GM18502 (cell line): Measurements from ENCODE around the gene CCL20.
"Not testable (repeated sequence)": the region's sequence is repeated elsewhere in the genome, so short reads cannot be mapped to it uniquely, and the experiment has no call there.

ENCODE experiments used
- ATAC-seq: cut with Tn5 transposase; IDR thresholded peaks from one replicate; pipeline ENCODE4 v1.9.1; 2021; ENCODE audit warnings: mild to moderate bottlenecking; ENCODE audit not compliant: unreplicated experiment, poor library complexity

Gene CCL20, protein sequence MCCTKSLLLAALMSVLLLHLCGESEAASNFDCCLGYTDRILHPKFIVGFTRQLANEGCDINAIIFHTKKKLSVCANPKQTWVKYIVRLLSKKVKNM

DNA sequence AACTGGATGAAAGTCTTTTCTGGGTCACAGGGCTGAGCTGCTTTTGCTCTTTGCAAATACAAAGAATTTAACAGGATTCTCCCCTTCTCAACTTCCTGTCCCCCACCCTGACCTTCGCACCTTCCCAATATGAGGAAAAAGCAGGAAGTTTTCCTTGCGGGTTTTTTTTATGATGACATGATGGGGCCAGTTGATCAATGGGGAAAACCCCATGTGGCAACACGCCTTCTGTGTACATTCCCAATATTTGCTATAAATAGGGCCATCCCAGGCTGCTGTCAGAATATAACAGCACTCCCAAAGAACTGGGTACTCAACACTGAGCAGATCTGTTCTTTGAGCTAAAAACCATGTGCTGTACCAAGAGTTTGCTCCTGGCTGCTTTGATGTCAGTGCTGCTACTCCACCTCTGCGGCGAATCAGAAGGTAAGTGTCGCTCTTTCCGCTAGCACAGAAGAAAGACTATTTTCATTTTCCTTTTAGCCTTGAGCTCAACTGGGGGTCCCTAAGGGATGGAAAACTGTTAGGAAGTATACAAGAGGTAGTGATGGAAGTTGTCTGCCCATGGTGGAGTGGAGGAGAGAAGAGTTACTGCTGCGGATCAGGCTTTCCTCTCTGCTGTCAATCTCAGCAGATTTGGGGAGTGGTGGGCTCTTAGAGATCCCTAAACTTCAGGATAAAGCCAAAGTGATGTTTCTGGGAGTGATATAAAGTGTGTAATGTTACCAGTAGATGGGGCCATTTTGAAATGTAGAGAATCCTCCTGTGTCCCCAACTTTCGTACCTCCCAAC lies at the start of gene CCL20:
TSS of gene CCL20 (plus strand) at position 281 of the 792 bp plus-strand sequence. CDS start at position 351, 70 bp downstream.
- ATAC-seq: no peak

DNA sequence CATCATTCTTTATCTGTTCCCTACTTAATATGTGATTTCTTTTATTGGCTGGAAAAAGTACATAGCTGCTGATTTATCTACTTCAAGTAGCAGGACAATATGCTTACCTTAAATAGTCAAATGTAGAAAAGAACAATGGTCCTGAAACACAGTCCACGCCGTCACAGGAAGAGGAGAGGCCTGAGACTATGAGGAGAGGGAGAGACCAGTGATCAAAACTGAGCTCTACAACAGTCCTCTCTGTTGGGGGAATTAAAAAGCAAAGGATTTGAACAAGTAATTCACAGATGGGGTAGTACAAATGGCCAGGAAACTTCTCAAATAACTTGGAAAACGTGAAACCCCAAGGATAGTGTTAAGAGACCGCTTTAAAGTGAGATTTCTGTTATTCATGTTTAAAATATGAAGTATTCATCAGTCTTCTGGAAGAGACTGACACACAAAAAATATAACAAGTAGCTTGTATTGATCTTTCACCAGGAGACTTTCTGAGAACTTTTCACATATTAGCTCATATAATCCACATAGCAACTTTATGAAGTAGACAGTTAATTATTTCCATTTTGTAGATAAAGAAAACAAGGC lies 47.8 kb upstream of the CCL20 start:
- ATAC-seq: peak; percentile 18

DNA sequence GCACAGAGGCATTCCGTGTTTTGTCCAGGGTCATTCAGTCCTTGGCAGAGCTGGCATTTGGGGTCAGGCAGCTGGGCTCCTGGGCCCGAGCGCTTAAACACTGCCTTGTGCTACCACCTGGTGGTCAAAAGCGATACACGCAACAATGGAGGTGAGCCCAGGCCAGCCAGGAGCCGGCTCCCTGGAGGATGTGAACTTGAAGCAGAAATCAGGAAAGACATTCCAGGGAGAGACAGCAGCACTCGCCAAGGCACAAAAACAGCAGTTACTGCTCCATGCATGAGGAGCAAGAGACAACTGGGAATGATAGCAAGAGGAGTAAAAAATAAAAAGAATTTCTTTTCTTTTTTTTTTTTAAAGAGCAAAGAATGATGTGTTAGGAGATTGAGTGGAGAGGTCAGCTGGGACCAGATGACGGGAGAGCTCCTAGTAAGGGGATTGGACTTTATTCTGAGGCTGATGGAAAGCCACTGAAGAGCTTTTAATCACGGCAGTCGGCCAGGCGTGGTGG lies 47.2 kb upstream of the CCL20 start:
- peak; percentile 99 for ATAC-seq

DNA sequence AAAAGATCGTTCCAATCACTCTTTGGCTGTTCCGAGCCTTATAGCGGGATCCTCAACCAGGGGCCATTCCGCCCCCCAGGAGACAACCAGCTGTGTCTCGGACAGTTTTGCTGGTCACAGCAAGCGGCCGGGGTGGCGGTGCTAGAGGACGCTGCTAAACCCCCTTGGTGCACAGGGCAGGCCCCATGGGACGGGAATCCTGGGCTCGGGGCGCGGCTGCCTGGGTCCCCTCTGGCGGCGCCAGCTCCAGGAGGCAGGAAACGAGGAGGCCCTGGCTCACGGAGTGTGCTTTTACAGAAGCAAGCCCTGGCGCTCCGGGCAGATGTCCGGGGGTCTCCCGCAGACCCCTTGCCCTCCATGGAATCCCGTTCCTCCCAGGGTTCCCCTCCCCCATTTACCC lies 45.8 kb upstream of the CCL20 start:
- no peak for ATAC-seq

DNA sequence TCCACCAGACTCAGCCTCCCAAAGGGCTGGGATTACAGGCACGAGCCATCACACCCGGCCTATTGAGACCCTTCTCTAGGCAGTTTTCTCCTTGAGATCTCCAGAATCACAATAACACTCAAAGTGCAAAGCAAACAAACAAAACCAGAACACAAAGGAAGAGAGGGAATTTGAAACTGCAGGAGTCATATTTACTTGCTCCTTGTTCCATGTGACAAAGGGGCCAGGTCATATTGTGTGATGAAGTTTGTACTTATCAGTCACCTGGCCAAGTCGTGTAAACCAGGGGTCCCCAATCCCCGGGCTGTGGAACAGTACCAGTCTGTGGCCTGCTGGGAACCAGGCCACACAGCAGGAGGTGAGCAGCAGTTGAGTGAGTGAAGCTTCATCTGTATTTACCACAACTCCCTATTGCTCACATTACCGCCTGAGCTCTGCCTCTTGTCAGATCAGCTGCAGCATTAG lies 41.4 kb upstream of the CCL20 start:
- no peak for ATAC-seq

DNA sequence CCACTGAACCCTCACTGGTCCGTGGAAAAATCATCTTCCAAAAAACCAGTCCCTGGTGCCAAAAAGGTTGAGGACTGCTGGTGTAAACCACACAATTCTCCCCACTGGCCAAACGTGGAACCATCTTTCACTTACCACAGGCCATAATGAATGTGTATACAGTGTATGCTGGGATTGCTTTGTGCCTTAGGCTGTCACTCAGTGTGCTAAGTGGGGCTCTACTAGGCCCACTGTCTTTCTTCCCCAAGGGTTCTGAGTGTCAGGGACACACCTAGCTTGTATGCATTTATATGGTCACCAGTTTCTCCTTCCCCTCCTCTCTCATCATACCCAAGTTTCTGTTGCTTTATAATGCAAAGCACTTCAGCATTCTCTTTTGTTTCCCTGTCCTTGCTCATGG lies 40.7 kb upstream of the CCL20 start:
- no peak for ATAC-seq

DNA sequence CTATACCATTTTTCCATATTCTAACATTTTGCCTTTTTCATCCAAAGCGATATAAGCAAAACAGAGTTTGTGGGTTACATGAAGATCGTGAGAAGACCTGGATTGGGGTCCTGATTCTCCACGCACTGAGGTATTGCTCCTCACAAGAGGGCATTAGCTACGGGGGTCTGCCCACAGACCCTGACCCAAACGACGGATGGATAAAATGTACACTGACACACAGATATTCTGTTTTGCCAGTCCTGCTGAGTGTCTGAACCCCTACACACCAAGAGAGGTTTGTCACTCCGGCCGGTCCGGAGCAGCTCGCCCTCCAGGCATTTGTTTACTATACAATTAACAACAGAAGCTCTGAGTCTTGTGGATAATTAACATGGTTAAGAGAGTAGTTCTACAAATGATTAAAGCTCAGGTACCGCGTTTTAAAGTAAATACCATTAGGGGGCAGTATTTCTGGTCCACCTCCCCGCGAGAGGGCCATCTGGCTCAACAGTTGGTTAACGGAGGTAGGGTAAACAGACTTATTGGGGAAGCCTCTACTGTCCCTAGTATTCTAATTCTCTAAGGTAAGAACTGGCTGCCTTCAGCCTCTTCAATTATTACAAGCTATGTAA lies 39.5 kb upstream of the CCL20 start:
- ATAC-seq: peak; percentile 67

DNA sequence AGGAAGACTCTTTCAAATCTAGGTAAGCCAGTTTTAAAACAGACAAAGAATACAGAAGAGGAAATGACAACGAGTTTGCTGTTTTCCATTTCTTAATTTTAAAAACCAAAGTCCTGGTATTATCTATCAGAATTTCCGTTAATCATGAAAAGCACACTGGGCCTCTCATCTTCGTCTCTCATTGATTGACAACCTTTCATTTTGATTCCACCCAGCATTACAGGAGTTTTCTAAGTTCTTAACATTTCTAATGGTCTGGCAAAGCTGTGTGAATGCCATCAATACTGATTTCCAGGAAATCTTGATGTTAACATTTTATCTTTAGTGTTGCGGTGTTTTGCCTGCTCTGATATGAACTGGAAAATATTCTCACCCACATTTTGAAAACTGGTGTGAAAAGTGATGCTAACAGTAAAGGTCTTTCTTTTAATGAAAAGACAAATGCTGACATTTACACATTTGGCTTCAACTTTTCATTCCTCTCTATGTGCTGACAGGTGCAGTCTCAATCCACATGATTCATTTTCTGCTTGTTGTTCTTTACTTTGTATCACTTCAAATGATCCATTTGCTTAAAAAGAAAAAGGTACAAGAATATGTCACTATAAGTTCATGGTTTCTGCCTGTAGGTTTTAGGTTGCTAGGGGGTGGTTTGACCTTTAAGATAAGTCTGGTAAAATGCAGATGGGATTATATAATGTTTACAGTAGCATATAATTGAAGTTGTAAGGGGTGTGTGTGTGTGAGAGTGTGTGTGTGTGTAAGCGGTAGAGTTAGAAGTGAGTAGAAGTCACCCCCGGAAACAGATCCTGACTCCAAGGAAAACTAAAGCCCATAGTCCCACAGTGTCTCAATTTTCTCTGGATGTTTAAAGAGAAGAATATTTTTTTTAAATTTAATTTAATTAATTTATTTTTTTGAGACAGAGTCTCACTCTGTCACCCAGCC lies 38.5 kb upstream of the CCL20 start:
- no peak for ATAC-seq

DNA sequence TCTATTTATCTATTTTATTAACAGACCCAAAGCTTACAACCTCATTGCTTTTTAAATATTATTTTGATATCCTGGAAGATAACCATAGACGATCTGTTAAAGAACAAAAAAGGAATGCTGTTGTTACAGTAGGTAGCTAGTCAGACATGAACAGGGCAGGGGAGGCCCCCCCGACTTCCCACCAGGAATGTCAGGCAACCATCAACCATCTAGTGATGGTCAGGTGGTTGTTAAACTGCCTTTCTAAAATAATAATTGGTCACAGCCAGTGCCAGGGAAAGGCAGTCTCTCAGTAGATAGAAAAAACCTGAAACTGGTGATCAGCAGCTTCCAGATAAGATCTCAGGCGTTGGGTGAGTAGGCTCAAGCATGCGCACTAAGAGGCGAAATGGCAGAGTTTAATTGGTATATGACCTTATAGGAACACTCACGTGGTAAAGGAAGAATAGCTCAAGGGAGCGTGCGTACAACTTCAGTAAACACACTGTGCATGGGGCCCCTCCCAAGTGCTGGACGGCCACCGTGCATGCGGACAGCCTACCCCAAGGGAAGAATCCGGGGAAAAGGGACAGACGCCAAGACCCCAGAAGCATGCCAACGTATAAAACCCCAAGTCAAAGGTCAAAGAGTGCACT lies 32.5 kb upstream of the CCL20 start:
- no peak for ATAC-seq

DNA sequence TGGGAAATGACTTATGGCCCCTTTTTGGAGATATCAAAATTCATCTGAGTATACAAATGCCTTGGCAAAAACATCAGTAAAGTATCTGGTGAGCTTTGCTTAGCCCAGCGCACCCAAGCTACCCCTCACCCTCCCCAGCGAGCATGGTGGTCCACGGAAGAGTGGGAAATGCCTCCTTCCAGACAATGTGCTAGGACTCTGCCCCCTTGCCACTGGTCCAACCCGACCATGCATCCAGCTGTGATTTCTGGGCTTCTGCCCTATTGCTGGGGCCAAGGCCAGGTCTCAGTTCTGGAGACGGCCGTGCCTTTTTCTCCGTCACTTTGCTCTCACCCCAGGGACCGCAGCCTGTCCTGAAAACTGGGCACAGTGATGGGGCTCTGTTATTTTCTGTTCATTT lies 31.8 kb upstream of the CCL20 start:
- no peak for ATAC-seq

DNA sequence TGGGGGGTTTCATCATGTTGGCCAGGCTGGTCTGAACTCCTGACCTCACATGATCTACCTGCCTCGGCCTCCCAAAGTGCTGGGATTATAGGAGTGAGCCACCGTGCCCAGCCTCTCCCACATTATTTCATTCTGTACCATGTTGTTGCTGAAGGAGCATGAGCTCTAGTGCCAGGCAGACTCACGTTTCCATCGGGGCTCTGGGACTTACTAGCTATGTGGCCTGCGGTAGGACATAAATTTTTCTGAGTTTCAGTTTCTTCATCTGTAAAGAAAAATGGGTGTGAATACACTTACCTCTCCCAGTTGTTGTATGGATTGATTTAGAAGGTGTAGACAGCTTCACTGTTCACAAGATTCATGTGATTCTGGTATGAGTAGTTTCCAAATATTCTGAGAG lies 30.8 kb upstream of the CCL20 start:
- ATAC-seq: peak; percentile 45

DNA sequence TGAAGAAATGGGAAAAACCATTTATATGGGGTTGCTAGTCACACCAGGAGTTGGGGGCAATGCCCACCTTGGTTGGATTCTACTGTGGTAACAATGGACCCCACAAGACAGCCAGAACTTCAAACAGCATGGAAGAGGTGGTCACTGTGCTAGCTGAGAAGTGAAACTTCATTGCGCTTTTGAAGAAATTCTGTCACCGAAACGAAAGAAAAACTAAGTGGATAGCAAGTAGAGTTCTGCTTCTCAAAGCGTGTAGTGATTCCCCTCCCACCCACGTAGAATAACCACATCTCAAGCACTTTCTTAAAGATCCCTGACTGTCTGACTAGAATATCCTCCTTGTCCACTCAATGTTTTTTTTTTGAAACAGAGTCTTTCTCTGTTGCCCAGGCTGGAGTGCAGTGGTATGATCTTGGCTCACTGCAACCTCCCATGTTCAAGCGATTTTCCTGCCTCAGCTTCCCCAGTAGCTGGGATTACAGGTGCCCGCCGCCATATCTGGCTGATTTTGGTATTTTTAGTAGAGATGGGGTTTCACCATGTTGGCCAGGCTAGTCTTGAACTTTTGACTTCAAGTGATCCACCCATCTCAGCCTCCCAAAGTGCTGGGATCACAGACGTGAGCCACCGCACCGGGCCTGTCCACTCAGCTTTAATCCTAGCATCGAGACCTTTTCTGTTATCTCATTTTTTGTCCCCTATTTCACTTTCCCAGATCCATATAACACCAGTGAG lies 30.1 kb upstream of the CCL20 start:
- ATAC-seq: peak; percentile 98

DNA sequence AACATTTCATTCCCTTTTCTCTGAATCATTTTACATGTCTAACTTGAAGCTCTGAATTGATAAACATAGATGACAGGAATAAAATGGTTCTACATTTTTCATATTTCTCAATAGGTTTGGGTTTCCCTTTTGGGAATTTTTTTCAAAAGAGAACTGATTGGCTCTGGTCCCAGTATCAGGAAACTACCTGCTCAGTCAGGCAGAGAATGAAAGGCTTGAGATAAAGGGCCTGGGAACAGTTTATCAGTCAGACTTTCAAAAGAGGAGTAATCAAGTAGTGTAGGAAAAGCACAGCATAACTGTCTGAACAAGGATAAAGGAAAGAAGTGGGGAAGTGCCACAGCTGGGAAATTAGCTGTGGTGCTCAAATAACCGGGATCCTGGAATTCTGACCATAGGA lies 28.3 kb upstream of the CCL20 start:
- no peak for ATAC-seq

DNA sequence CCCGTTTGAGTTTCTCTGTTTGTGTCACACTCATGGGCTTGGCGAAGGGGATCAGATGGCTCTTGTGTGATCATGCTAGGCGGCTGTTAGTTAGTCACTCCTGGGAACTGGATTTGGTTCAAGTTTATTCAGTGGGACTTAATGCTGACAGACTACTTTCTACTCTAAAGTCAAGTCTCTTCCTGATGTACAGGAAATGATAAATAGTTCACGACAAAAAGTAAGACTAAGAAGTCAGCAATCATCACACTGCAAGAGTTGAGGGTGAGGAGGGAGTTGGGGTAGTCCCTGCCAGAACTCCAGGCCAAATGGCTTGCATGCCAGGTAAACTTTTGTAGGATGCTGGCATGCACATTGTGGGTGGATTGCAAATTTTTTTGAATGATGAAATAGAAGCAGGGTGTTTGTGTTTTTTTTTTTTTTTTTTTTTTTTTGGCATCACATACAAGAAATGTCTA lies 25.1 kb upstream of the CCL20 start:
- no peak for ATAC-seq

DNA sequence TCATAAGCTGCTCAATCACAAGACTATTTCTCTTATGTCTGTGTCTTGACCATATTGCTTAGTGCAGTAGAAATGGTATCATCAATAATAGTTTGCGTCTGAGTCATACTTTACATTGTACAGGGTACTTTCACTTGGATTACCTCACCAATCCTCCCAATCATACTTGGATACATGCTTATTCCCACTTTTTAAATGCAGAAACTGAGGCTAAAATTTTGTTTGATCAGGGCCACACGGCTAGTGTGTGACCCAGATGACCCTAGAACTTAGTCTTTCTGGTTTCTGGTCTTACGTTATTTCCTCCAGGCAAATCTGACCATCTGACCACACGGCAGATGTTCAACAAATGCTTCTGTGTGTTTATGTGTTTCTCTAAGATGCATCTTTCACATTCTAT lies 23.8 kb upstream of the CCL20 start:
- peak; percentile 45 for ATAC-seq

DNA sequence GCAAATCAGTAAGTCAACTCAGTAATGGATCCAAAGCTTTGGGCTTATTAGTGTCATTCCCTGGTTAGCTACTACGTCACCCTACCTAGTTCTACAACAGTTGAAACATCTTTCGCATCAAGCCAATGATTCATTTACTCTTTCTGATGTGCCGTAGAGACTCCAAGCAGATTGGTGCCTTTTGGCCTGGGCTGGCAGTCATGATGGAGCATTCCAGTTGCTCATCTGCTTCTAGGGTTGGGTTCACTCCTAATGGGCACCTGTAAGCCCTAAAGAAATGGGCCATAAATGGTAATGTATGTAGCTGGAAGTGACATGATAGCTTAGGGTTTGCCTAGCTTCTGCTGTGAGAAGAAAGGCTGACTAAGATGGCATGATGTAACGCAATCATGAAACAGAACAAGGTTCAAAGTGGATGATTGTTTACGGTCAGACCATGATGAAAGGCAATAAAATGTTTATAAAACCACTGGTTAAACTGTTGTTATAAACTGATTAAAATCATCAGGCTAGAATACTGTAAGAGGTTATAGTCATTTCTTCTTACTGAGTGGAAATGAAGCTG lies 20.4 kb upstream of the CCL20 start:
- no peak for ATAC-seq

DNA sequence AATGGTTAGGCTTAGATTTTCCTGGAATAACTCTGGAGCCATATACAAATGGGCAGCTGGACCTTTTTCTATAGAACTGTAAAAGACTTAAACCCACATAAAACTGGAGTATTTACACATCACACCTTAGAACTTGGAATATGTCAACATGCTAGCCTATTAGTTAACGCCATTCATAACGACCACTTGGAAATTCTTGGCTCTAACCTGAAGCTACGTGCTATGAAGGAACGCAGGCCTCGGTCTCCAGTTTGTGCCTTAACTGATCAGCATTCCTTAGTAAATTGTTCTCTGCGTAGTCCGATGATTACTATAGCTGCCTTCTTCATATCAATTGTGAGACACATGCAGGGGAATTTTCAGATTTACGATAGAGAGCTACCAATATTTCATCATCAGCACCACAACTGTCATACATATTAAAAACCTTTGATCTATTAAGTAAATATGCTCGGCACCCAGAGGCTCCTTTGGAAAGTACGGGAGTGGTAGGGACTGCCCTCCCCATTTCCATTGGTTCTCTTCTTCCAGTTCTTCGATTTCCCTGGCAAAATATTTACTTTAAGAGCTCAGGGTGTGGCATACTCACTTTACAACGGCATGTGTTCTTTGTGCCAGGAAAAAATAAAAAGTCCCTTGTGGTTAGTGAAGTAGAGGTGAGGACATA lies 17.5 kb upstream of the CCL20 start:
- ATAC-seq: no peak

DNA sequence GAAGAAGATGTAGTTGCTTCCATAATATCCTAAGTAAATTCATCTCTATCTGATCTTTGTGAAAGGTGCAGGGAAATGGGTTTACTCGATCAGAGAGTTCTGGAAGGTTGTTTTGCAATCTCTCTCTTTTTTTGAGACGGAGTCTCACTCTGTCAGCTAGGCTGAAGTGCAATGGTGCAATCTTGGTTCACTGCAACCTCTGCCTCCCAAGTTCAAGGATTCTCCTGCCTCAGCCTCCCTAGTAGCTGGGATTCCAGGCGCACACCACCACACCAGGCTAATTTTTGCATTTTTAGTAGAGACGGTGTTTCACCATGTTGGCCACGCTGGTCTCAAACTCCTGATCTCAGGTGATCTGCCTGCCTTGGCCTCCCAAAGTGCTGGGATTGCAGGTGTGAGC lies 16.9 kb upstream of the CCL20 start:
- ATAC-seq: not testable (repeated sequence)
